SK-N-DZ (cell line): Measurements from ENCODE around the gene NAV3.

ENCODE experiments used
- DNase-seq: peaks from one replicate; pipeline ENCODE4 v3.0.0-alpha.2; 2015; ENCODE audit warnings: low spot score

NAV3 gene

DNA sequence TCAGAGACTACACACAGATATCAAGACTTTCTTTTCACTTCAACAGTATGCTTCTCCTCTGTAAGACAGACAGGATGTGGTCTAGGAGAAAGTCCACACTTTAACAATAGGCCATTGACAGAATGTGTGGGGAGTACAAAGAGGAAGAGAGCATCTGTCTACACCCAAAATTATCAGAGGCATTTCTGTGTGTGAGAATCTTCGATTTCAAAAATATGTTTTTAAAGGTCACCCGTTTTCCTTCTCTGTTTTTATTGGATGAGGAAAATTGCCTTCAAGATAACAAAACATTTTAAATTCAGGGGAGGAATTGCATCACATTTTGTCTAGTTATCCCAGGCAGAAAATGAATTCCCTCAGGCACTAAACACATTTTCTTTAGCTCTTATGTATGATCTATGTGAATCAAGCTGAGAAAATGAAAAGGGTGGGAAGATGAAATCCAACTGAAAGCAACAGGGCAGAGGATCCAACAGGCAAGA lies 16.4 kb downstream of the NAV3 start:
- DNase-seq = no peak

DNA sequence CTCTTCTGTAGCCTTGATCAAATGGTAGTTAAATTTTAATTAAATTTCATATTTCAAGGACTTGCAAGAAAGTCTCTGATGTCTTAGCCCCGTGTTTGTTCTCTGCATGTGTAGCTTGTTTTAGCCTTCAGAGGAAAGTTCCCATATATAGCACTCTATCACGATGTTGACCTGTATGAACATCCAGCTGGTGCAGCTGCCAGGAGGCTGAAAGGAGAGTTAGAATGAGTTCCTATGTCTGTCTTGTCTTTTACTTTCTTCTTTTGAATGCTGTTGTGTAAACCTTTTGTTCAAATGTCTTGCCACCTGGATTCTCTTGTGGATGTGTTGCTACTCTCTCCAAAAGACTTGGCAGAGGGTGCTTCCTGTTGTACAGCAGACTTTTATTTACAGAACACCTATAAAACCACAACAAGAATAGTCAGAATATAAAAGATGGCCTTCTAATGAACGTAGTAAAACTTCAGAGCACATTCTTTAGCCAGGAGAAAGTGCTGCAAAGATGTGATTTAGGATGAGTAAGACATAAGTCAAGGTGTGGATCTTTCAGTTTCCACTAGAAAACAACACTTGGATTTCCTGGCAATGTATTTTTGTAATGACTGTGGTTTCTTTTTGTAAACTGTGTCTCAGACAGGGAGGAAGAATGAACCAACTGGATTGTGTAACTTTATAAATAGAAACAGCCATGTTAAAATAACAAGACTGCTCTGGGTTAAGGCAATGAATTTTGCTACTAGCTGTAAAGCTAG lies 17.2 kb downstream of the NAV3 start:
- DNase-seq = no peak

DNA sequence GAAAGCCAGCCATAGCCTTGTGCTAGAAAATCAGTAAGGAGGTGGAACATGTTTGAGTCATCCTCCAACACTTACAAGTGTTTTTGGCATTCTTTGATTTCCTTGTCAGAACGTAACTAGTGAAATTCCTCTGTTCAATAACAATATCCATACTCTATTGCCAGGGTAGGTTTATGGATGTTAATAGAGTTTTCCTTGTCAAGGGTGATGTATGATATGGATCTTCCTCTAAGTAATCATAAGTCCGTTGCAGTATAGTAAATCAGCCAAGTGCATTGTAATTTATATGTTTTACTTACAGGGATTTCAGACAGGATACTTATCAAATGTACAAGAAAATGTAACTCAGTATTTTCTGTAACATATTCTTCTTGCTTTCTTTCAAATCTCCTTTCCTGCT lies 19.4 kb downstream of the NAV3 start:
- DNase-seq = no peak

DNA sequence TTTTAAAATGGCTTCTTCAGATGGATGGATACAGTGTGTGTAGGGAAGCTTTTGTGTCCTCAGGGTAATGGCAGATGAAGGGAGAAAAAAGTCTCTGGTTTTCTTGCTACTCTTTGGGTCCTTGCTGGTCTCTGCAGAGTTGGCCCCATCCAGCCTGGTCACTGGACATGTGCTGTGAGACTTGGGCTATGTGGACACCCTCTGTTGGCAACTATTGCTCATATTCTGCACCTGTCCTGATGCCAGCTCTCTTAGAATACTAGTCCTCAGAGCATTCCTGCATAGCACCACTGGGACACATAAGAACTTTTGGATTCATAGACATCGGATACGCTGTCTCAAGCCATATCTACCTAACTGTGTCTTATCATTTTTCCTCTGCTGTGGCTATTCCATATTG lies 20.0 kb downstream of the NAV3 start:
- no peak for DNase-seq

DNA sequence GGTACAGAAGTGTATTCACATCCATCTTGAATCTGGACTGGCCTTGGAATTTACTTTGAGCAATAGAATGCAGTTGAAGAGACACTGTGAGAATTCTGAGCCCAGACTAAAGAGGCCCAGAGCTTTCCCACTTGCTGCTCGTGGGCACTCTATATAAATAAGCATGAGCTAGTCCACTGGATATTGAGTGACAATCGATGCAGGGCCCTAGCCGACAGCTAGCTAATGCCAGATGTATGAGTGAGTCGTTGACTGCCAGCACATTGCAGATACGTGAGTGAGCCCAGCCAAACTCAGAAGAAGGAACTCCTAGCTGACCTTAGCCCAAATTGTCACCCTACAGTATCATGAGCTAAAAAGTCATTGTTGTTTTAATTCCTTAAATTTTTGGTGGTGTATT lies 24.9 kb downstream of the NAV3 start:
- no peak for DNase-seq

DNA sequence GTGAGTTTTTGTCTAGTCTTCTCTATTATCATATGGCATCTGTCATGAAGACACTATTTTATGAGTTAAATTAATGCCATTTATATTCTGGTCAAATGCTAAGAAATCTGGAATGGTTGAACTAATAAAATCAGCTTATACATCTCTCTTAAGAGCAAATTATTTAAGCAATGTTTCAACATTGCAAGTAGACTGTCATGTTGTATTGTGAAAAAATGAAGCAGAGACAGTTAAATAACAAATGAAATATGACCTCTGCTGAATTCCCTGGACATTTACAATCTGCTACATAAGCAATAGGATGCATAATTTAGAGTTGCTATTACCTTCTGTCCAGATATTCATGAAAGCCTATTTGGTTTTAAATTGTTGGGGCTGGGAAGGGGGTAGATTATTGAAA lies 30.6 kb downstream of the NAV3 start:
- no peak for DNase-seq

DNA sequence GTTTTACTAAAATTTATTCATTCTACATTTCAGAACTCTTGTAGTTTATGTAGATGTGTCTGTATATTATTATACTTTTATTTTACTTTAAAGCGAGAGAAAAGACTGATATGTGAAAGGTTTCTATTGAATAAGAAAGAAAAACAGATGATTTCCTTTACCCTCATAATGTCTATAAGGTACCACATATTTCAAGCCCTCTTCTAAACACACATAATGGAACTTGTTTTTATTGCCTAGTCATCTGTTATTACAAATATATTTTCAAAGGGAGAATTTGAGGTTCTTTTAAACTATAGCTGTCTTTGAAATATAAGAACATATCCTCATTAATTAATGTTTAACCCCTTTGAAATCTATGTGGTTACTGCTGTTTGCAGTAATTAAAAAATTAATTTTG lies 34.5 kb downstream of the NAV3 start:
- DNase-seq = no peak

DNA sequence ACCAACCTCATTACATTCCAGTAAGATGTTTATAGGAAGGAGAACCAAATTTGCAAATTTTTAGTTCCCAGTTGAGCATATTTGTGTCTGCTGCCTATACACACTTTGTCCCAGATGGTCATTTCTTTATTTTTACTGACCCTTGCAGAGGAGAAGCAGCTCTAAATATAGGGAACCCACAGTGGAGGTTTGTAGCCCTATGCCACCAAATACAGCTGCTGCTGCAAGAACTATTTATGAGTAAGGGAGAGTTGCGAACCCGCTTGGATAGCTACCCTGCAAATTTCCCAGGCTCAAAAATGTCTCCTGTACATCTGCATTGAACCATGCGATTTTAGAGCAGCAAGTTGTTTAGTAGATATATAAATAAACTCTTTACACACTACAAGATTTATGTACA lies 48.2 kb downstream of the NAV3 start:
- DNase-seq = no peak

DNA sequence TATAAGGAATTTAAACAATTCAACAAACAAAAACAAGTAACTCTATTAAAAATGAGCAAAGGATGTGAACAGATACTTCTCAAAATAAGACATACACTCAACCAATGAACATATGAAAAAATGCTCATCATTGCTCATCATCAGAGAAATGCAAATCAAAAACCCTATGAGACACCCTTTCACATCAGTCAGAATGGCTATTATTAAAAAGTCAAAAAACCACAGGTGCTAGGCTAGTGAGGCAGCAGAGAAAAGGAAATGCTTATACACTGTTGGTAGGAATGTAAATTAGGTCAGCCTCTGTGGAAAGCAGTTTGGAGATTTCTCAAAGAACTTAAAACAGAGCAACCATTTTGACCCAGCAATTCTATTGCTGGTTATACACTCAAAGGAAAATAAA lies 52.0 kb downstream of the NAV3 start:
- DNase-seq = no peak

DNA sequence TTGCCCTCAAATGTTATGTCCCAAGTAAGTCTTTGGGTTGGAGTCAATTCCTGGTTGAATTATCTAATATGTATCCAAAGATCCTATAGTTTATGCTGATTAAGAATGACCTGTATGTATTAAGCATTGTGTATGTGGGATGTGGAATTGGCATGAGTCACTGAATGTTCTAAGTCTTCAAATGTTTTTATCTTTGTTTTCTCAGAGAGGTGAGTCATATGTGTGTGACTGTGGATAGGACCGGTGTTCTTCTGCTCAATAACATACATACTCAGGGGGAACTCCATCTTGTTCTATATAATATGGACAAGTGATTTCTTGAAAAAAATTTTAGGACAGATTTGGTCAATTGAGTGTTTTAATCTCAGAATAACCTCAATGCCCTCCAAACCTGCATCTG lies 57.9 kb downstream of the NAV3 start:
- DNase-seq = no peak

DNA sequence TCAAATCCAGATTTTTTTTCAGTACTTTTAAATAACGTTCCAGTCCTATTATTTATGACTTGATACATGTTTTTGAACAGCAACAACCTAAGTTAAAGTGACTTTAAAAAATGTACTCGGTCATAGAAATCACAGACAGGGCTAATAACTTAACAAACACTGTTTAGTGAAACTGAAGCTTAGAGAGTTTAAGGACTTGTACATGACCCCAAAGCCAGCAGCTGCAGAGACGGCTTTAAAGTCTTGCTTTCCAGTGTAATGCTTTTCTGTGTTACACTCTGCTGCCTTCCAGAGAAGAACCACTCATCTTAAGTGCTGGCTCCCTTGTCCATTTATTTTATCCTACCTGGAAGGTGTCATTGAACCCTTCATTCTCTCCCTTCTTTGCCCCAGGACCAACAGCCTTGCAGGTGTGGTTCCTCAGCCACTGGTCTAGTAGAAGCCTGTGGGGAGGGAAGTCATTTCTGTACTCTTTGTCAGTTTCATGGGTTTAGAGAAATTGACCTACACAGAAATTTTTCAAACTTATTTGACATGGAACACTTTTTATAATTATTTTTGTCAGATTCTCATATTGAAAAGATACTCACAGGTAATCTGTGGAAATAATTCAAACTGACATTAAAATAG lies 60.9 kb downstream of the NAV3 start:
- no peak for DNase-seq

DNA sequence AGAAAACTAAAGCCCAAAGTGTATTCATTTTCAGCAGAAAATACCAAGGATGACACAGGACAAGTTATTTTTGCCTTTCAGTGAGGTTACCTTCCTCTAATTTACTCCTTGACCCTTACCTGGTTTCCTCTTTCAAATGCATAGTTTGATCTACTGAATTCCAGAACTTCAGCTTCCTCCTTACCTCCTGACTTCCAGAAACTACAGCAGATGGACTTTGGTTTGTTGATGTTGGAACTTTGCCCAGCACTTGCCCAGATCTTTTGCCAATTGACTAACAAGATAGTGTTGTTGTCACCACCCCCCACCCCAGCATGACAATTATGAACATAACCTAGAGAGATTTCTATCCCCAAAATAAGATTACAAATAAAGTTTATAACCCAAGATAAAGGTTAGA lies 63.2 kb downstream of the NAV3 start:
- no peak for DNase-seq

DNA sequence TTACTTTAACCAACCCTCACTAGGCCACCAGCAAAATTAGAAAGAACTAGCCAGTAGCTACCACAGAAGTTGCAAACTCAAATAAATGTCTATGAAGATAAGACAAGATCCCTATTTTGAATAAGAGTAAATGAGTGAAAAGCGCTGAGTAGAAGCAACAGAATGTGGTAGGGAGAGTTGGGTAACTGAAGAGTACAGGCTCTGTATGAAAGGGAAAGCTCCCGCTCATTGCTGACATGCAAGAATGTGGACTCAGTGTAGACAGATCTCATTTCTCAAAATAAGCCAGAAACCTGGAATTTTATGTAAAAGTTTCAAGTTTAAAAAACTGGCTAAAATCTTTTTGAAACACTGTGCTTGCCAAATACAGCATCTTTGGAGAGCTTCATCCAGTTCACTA lies 63.9 kb downstream of the NAV3 start:
- DNase-seq = no peak

DNA sequence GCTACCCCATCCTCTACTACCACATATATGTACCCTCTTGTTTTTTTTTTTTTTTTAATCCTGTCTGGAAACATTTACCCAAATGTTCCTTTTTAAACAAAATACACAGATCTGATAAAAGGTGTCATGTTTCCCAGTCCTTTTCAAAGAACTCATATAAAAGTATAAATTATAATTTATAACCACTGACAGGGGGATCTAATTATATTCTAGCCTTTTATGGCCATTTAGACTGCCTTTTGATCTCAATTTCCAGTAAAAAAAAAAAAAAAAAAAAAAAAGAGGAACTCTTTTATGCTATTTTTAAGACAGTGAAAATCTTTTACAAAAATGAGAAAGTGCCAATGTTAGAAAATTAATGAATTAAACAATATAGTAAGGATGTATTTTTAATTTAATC lies 65.0 kb downstream of the NAV3 start:
- DNase-seq = peak; percentile 8

DNA sequence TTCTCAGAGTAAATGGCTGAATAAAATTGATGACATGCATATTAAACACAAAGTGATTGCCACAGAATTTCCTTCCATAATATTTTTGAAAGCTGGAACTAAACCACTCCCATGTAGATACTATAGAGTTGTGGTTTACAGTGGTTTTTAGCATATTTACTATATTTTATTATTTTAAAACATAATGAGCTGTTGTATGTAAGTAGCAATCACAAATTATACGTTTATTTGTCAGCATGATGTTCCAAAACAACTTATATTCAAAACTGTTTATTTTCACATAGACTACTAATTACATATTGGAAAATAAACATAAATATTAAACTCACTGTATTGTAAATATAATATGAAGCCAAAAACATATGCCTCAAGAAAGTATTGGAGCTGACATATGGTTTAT lies 77.2 kb downstream of the NAV3 start:
- DNase-seq = no peak

DNA sequence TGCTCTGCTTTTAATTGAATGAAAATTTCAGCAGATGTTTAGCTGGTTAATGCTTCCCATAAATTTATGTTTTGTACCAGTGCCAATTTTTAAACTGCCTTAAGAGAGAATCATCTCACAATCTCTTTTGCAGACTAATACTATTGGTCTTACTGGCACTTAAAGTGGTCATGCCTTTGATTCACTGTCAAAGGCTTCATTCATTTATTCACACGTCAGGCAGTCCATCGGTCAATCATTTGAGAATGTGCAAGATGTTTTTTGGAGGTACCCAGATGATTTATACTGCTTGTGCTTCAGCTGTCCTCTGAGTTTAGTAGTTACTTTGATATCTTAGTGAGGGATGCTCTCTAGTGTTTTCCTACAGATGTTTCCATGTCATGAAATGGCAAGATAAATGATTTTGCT lies 83.4 kb downstream of the NAV3 start:
- no peak for DNase-seq

DNA sequence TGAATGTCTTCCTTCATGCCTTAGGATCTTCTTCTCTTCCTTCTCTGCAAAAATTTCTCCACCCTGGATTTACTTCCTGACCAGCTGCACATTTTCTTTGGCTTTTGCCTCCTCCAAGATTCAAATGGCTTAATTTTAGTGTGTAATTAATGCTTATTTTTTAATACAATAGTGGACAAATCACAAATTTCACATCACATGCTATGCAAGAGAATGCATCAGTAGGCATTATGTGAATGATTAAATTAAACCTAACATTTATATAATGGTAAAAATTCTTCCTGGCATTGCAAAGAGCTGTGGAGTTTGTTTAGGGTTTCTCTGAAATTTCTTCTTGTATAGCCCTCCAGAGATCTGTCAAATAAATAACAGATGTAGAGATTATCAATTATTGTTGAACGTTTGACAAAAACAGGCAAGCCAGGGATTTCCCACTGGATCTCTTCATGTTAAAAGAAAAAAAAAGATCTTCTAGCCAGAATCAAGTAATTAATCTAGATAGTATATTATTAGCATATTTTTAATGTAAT lies 84.4 kb downstream of the NAV3 start:
- no peak for DNase-seq

DNA sequence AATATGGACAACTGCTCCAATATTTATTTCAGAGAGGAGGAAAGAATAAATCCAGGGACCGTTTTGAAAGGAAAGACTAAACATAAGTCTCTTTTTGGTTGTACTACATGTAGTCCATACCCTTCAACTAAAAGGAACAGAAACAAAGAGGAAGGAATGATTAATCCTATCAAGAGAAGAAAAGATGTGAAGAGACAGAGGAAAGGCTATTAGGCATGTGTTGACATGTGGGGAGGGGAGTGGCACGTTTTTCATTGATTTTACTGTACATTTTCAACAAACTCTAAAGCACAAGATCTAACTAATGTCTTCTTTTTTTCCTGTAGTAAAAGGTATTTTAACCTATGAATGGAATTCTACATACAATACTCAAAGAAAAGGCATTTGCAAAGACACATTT lies 85.6 kb downstream of the NAV3 start:
- DNase-seq = no peak

DNA sequence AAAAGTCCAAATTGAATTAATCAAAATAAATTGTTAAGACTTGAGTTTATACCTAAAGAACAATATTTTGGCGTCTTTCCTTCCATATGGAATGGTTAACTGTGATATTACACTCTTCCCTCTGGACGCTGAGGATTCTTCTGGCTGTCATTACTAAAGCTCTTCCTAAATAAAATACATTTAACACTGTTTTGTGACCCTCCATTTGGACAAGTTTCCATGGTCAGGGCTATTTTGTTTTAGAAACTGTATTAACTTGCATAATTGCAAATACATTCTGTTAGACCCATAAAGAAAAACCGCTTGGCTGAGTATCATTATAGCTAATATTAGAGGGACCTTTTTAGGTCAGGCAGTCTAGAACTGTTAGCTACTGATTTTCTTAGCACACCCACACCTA lies 87.4 kb downstream of the NAV3 start:
- DNase-seq = no peak

DNA sequence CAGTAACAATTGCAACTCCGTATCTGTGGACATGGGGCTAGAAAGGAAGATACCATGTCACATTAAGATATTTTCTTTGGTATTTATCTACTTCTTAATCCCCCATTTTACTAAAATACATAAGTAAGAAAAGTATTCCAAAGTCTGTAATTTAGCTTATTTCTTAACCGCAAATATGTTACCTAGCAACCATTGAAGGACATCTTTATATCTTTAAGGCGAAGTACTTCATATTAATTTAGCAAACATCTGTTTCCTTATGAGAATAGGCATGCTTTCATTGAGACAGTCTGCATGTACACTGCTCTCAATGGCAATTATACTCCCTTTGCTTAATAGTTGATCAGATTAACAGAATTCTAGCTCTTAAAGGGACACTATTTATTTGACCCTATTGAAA lies 88.8 kb downstream of the NAV3 start:
- DNase-seq = no peak

DNA sequence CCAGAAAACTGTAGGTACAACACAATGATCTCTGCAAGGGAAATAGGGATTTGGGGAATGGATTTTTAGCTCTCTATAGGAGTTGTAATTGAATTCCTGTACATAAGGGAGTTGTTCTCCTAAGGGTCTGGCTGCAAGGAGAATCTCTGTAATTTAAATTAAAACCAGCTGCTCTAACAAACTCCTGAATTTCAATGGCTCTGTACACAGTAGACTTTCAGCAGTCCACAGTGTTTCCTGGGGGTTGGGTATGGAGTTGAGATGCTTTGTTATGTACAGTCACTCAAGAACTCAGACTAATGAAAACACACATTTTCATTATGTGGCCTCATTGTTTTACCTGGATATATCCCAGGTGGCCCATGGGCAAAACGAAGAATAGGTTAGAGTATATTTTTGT lies 93.2 kb downstream of the NAV3 start:
- DNase-seq = no peak

DNA sequence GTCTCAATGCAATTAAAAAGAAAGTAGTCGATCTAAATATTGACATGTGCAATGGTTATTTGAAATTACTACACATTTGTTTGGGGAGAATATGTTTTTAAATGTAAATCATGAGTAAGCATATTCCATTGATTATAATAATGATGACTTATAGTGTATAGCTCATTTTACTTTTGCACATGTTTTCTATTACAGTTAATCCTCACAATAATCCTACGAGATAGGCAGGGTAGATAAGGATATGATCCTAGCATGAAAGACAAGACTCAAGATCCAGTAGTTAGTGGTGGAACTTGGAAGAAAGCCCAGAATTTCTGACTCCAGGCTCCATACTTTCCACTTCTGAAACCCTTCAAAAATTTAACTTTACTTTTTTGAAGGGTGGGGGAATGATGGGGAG lies 94.0 kb downstream of the NAV3 start:
- DNase-seq = no peak

DNA sequence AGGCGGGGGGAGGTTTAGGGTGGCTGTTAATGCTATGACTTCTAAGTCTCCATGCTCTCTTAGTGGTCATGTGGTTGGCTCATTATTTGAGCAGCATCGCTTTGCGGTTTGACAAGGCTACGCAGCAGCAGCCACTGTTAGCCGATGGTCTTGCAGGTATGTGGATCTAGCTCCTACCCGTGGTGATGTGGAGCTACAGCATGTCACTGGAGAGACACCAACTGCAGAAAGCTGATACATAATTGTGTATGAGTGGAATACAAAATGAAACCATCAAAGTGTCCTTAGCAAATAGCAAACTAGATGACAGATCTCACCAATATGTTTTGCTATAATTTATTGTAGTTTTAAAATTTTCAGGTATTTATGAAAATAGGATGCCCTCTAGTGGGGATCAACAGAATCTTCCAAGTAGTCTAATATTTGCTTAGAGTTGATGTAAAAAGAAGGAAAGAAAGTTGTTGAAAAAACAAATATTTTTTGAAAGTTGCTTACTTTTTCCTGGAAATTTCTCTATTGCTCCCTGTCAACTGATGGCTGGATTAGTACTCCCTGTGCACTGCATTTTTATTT lies 94.9 kb downstream of the NAV3 start:
- DNase-seq = peak; percentile 88
